ENCODE results near the gene EPHA10.

Gene EPHA10

GRCh38 chr1:37764888-37765441 lies at the start of gene EPHA10:
Gene EPHA10 (minus strand): TSS chr1:37765120. CDS start chr1:37765066, 54 bp downstream.
- no peak for TF ChIP-seq POLR2A (IDR thresholded peaks at IDR 0.05; ENCODE audit: low read length)
- TF ChIP-seq GATA1 (IDR thresholded peaks at IDR 0.05; ENCODE audit: low read depth, low read length), result no peak
- no peak for DNase-seq

GRCh38 chr1:37814252-37814651 lies 49.3 kb upstream of the EPHA10 start:
- no peak for TF ChIP-seq POLR2A (IDR thresholded peaks at IDR 0.05; ENCODE audit: low read length)
- TF ChIP-seq GATA1 (IDR thresholded peaks at IDR 0.05; ENCODE audit: low read depth, low read length), result no peak
- DNase-seq, result no peak

- no peak for DNase-seq
- TF ChIP-seq GATA1 (IDR thresholded peaks at IDR 0.05; ENCODE audit: low read depth, low read length), result no peak
- no peak for TF ChIP-seq POLR2A (IDR thresholded peaks at IDR 0.05; ENCODE audit: low read length)
Observed at GRCh38 chr1:37813529-37814145, 48.7 kb upstream of the EPHA10 start.

GRCh38 chr1:37811027-37811655 lies 46.2 kb upstream of the EPHA10 start:
- peak; percentile 77 to 90 for DNase-seq
- TF ChIP-seq POLR2A (IDR thresholded peaks at IDR 0.05; ENCODE audit: low read length) (no peak), GATA1 (IDR thresholded peaks at IDR 0.05; ENCODE audit: low read depth, low read length) (no peak)

GRCh38 chr1:37809942-37810341 lies 45.0 kb upstream of the EPHA10 start:
- TF ChIP-seq POLR2A (IDR thresholded peaks at IDR 0.05; ENCODE audit: low read length) (no peak), GATA1 (IDR thresholded peaks at IDR 0.05; ENCODE audit: low read depth, low read length) (no peak)
- DNase-seq, result no peak

- peak; percentile 86 to 88 for DNase-seq
- TF ChIP-seq POLR2A (IDR thresholded peaks at IDR 0.05; ENCODE audit: low read length) (no peak), GATA1 (IDR thresholded peaks at IDR 0.05; ENCODE audit: low read depth, low read length) (no peak)
Observed at GRCh38 chr1:37808369-37809319, 43.7 kb upstream of the EPHA10 start.

GRCh38 chr1:37807555-37808368 lies 42.8 kb upstream of the EPHA10 start, which contains the start of the genes C1orf122 and YRDC:
Gene C1orf122 (plus strand): TSS chr1:37807790. CDS start chr1:37808405, 615 bp downstream.
Gene YRDC (minus strand): TSS chr1:37808208. CDS start chr1:37808180, 28 bp downstream.
- TF ChIP-seq GATA1 (IDR thresholded peaks at IDR 0.05; ENCODE audit: low read depth, low read length) (no peak), POLR2A (IDR thresholded peaks at IDR 0.05; ENCODE audit: low read length) (peak; percentile 60)
- DNase-seq, result peak; percentile 93 to 94

- peak; percentile 89 to 91 for DNase-seq
- TF ChIP-seq POLR2A (IDR thresholded peaks at IDR 0.05; ENCODE audit: low read length), result no peak
- no peak for TF ChIP-seq GATA1 (IDR thresholded peaks at IDR 0.05; ENCODE audit: low read depth, low read length)
Observed at GRCh38 chr1:37807220-37807554, 42.3 kb upstream of the EPHA10 start.

GRCh38 chr1:37802439-37802838 lies 37.5 kb upstream of the EPHA10 start:
- TF ChIP-seq POLR2A (IDR thresholded peaks at IDR 0.05; ENCODE audit: low read length) (no peak), GATA1 (IDR thresholded peaks at IDR 0.05; ENCODE audit: low read depth, low read length) (no peak)

GRCh38 chr1:37797750-37798345 lies 32.9 kb upstream of the EPHA10 start:
- DNase-seq, result no peak
- TF ChIP-seq POLR2A (IDR thresholded peaks at IDR 0.05; ENCODE audit: low read length), result no peak
- TF ChIP-seq GATA1 (IDR thresholded peaks at IDR 0.05; ENCODE audit: low read depth, low read length), result no peak

More at GRCh38 chr1:37802439-37802838, 37.5 kb upstream of the EPHA10 start:
- no peak for DNase-seq

- TF ChIP-seq GATA1 (IDR thresholded peaks at IDR 0.05; ENCODE audit: low read depth, low read length), result no peak
- no peak for TF ChIP-seq POLR2A (IDR thresholded peaks at IDR 0.05; ENCODE audit: low read length)
- DNase-seq, result peak; percentile 61 to 68
Observed at GRCh38 chr1:37795340-37796125, 30.6 kb upstream of the EPHA10 start.

Measured in erythroblast (primary cell).